ENCODE results near the gene CLIP3. TPM values are rescaled to one million over a fixed set of nuclear protein-coding genes. Genes with fewer than 3 reads are reported as not detected.

CLIP3 gene
- total RNA-seq, 1 experiment from 2014 or later: 3.1 TPM

GRCh38 chr19:36025541-36025940, 7.1 kb downstream of the CLIP3 start:
- Mint-ChIP-seq H3K4me3 (ENCODE audit: low read depth, unreplicated experiment) (no peak overlapping the region), H3K27me3 (ENCODE audit: unreplicated experiment) (no peaks in the 10 kb centered on the region), H3K4me1 (ENCODE audit: low read depth, unreplicated experiment) (no peaks in the 10 kb centered on the region), H3K27ac (ENCODE audit: unreplicated experiment) (no peak overlapping the region), H3K9me3 (ENCODE audit: low read depth, unreplicated experiment) (no peaks in the 10 kb centered on the region), H3K36me3 (ENCODE audit: insufficient read depth, unreplicated experiment) (peaks cover 31% of the 10 kb centered on the region)
- intact Hi-C loops (cut with micrococcal nuclease; ENCODE audit: unreplicated experiment): no loop called here
- no peak for DNase-seq
- no TSS peak for BruUV-seq (replicated peaks)
- TF ChIP-seq CTCF (IDR thresholded peaks at IDR 0.05; ENCODE audit: unreplicated experiment): no peak
- CTCF ChIA-PET: no interaction called here

- no peak for TF ChIP-seq CTCF (IDR thresholded peaks at IDR 0.05; ENCODE audit: unreplicated experiment)
- intact Hi-C loops (cut with micrococcal nuclease; ENCODE audit: unreplicated experiment): no loop called here
- no TSS peak for BruUV-seq (replicated peaks)
- Mint-ChIP-seq H3K36me3 (ENCODE audit: insufficient read depth, unreplicated experiment) (peaks cover 30% of the 10 kb centered on the region), H3K27ac (ENCODE audit: unreplicated experiment) (no peak overlapping the region), H3K9me3 (ENCODE audit: low read depth, unreplicated experiment) (no peaks in the 10 kb centered on the region), H3K4me1 (ENCODE audit: low read depth, unreplicated experiment) (no peaks in the 10 kb centered on the region), H3K4me3 (ENCODE audit: low read depth, unreplicated experiment) (no peak overlapping the region), H3K27me3 (ENCODE audit: unreplicated experiment) (no peaks in the 10 kb centered on the region)
- DNase-seq: no peak
- CTCF ChIA-PET: no interaction called here
These were observed 9.2 kb downstream of the CLIP3 start for GRCh38 chr19:36023432-36023831.

GRCh38 chr19:36019061-36019670, 13.5 kb downstream of the CLIP3 start:
- no TSS peak for BruUV-seq (replicated peaks)
- no peak overlapping the region for H3K27ac Mint-ChIP-seq (ENCODE audit: unreplicated experiment)
- no peaks in the 10 kb centered on the region for H3K9me3 Mint-ChIP-seq (ENCODE audit: low read depth, unreplicated experiment)
- no peak for TF ChIP-seq CTCF (IDR thresholded peaks at IDR 0.05; ENCODE audit: unreplicated experiment)
- CTCF ChIA-PET: no interaction called here
- DNase-seq: no peak
- no peaks in the 10 kb centered on the region for H3K27me3 Mint-ChIP-seq (ENCODE audit: unreplicated experiment)
- H3K36me3 Mint-ChIP-seq (ENCODE audit: insufficient read depth, unreplicated experiment): peaks cover 26% of the 10 kb centered on the region
- no peak overlapping the region for H3K4me3 Mint-ChIP-seq (ENCODE audit: low read depth, unreplicated experiment)
- intact Hi-C loops (cut with micrococcal nuclease; ENCODE audit: unreplicated experiment): no loop called here
- H3K4me1 Mint-ChIP-seq (ENCODE audit: low read depth, unreplicated experiment): peaks cover 21% of the 10 kb centered on the region

GRCh38 chr19:36014012-36014924, 18.4 kb downstream of the CLIP3 start, which contains the start of gene ALKBH6:
Gene ALKBH6, minus strand, starts transcription at chr19:36014213. Its CDS starts 816 bp downstream, at chr19:36013397.
- Mint-ChIP-seq H3K27ac (ENCODE audit: unreplicated experiment) (peak within 1 kb of the TSS; percentile 81), H3K27me3 (ENCODE audit: unreplicated experiment) (no peaks in the 10 kb centered on the region), H3K9me3 (ENCODE audit: low read depth, unreplicated experiment) (no peaks in the 10 kb centered on the region), H3K36me3 (ENCODE audit: insufficient read depth, unreplicated experiment) (peaks cover 30% of the 10 kb centered on the region), H3K4me3 (ENCODE audit: low read depth, unreplicated experiment) (peak within 1 kb of the TSS; percentile 89), H3K4me1 (ENCODE audit: low read depth, unreplicated experiment) (peaks cover 39% of the 10 kb centered on the region)
- TF ChIP-seq CTCF (IDR thresholded peaks at IDR 0.05; ENCODE audit: unreplicated experiment): no peak
- BruUV-seq (replicated peaks): TSS peak; percentile 74
- intact Hi-C loops (cut with micrococcal nuclease; ENCODE audit: unreplicated experiment): loop anchor here (5.0 kb wide), 1 partner anchor 38 kb away; the partner anchor contains the start of genes THAP8 and WDR62
- peak; percentile 100 for DNase-seq
- CTCF ChIA-PET: interaction anchor here (0.6 to 1.1 kb wide), 10 partner anchors 13 to 739 kb away, joined by 3 to 7 read pairs (median 4); partner anchors contain the start of genes POLR2I, SDHAF1 and THAP8

Measured in Calu3 (cell line).